ENCODE data around the gene SSUH2.

DNA sequence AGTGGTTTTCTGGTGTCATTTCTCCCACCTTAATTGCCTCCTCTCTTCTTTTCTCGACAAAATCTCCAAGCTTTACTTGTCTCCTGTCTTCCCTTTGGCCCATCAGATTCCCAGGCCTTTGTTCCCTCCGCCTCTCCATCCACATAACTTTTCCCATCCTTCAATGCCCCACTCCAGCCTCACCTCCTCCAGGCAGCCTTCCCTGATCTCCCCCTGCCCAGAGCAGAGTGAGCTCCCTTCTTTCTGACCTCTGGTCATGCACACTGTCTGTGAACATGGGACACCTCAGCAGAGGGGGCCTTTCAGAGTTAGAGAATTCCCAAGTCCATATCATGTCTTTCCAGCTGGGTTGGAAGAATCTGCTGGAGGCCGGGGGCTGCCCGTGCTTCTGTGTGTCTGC lies 14.6 kb upstream of the SSUH2 start:
- TF ChIP-seq CTCF (IDR thresholded peaks at IDR 0.05) (no peak), POLR2A (IDR thresholded peaks at IDR 0.05) (no peak)

All from testis (tissue), 2 donors.